ENCODE measurements around the gene THPO. TPM values are rescaled to one million over a fixed set of nuclear protein-coding genes. Genes with fewer than 3 reads are reported as not detected.

THPO gene
- total and polyA plus RNA-seq, 9 of the 15 experiments (the other 6 are each of a cell fraction or from before 2014, with no cell fraction given): 0.11 to 1.1 (median 0.35) TPM; not detected in 1

DNA sequence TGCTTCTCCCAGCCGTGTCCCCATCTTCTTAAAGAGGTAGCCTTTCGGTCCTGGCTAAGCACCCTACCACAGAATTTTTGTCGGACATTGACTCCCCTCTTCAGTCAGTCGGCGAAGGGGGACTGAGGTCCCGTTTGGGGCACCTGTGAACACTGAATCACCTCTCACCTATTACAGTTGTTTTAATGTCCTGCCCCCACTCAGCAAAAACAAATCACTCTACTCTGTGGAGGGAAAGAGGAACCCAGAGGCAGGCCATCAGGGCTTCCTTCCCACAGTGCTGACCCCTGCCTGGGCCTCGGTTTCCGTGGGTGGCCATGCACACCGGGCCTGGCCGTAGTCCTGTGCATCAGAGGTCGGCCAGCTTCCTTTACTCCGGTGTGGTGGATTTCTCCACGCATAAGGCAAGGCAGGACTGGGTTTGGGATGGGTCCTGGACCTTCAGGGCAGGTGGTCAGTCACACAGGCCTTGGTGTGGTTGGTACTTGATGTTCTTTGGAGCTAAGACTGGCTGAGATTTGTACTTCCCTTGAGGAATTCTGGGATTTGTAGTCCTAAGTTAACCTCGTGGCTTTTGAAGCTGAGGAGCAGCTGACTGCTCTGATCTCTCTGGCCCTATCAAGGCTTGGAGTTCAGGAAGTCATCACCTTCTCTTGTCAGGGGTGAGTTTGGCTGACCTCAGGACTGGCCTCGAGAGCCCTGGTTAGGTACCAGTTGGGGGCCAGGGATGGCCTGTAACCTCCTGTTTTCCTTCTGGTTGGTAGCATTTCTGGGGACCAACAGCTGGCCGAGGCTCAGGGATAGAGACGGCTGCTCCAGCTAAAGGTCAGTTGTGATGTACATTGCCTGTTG is 41.2 kb downstream of the THPO start (continued):
- no peak for TF ChIP-seq MYC (IDR thresholded peaks at IDR 0.05; ENCODE audit: low read depth, low read length)
- 0 out of 2 replicates have a peak, but pooled peaks have one; percentile 6 for TF ChIP-seq MYC (CRISPR knock-in tag; IDR thresholded peaks at IDR 0.05; ENCODE audit: borderline replicate concordance, low read depth)
- peak; percentile 71 for TF ChIP-seq HCFC1 (IDR thresholded peaks at IDR 0.05; ENCODE audit: low read depth, low read length)
- TF ChIP-seq GABPA (tag; conservative IDR thresholded peaks at IDR 0.05; ENCODE audit: low read depth): peak; percentile 33
- TF ChIP-seq, protein P1, sequence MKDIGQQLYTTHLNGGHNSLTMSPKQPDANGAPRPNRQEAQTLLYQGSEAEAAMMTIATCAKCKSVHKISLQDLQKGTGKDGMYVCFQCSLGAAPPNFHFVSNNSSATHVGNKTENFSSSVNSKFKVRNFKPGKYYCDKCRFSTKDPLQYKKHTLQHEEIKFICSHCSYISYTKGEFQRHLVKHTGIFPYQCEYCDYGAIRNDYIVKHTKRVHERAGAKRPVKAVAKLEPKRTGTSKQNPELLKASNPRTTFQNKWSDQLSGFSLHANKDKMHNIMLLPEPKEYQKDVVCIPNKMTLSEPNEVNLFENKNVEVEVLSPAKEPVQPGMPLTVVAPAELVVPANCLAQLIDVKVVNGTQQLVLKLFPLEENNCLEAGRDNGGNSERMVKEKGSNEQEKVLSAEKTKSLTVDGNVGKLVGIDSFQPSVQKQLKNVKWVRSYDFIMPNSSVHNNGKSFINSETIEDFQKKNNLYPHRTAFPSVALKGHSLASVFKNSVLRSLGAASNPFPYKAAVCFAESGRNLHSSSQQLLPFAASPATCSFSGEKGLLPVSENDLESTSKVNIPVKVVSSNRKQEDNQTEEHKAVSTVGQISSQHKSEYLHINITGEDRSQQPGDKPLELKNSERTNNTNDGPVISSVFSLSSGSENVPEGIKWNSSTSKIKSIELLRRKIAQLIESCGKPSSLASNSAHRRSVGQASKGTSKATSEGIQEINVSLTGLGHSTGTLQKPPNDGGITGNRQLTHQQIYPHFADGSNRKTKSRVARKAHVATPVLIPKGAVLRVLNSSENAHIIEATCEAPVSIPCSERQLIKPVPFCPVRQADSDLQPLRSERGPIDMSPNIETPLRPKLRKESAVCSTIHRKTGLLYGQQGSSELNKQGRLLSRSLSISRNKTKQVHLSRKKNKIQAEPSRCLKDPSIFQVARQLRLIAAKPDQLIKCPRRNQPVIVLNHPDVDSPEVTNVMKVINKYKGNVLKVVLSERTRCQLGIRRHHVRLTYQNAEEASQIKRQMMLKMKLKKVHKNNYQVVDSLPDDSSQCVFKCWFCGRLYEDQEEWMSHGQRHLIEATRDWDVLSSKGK (CRISPR knock-in tag; IDR thresholded peaks at IDR 0.05): no peak
- no peak for TF ChIP-seq ZBTB8A (IDR thresholded peaks at IDR 0.05; ENCODE audit: partially characterized antibody)
- no peak for TF ChIP-seq ZC3H11A (IDR thresholded peaks at IDR 0.05; ENCODE audit: low read depth, low read length)
- no peak for TF ChIP-seq HNRNPUL1 (IDR thresholded peaks at IDR 0.05; ENCODE audit: low read length)
- TF ChIP-seq KDM1A (IDR thresholded peaks at IDR 0.05): 0 out of 4 replicates have a peak, but pooled peaks of 1 of the 2 experiments have one; percentile 19
- TF ChIP-seq ILF3 (IDR thresholded peaks at IDR 0.05; ENCODE audit: borderline replicate concordance): no peak
- TF ChIP-seq CHD1 (IDR thresholded peaks at IDR 0.05; ENCODE audit: low read length): peak; percentile 2
- peak; percentile 18 for TF ChIP-seq KDM5B (IDR thresholded peaks at IDR 0.05; ENCODE audit: insufficient replicate concordance, low read depth, low read length)
- TF ChIP-seq BRCA1 (IDR thresholded peaks at IDR 0.05): no peak
- 0 out of 2 replicates have a peak, but pooled peaks have one; percentile 51 for TF ChIP-seq BRCA1 (CRISPR knock-in tag; IDR thresholded peaks at IDR 0.05)
- TF ChIP-seq NR2C1 (IDR thresholded peaks at IDR 0.05): no peak
- TF ChIP-seq NR2C1 (tag; IDR thresholded peaks at IDR 0.05): peak; percentile 44; the same call in 1 of the 2 replicates
- TF ChIP-seq ZNF77 (CRISPR knock-in tag; IDR thresholded peaks at IDR 0.05): no peak
- TF ChIP-seq CREB1 (IDR thresholded peaks at IDR 0.05): no peak
- peak; percentile 42; the same call in 1 of the 2 replicates for TF ChIP-seq CREB1 (CRISPR knock-in tag; IDR thresholded peaks at IDR 0.05)
- TF ChIP-seq, protein P2, sequence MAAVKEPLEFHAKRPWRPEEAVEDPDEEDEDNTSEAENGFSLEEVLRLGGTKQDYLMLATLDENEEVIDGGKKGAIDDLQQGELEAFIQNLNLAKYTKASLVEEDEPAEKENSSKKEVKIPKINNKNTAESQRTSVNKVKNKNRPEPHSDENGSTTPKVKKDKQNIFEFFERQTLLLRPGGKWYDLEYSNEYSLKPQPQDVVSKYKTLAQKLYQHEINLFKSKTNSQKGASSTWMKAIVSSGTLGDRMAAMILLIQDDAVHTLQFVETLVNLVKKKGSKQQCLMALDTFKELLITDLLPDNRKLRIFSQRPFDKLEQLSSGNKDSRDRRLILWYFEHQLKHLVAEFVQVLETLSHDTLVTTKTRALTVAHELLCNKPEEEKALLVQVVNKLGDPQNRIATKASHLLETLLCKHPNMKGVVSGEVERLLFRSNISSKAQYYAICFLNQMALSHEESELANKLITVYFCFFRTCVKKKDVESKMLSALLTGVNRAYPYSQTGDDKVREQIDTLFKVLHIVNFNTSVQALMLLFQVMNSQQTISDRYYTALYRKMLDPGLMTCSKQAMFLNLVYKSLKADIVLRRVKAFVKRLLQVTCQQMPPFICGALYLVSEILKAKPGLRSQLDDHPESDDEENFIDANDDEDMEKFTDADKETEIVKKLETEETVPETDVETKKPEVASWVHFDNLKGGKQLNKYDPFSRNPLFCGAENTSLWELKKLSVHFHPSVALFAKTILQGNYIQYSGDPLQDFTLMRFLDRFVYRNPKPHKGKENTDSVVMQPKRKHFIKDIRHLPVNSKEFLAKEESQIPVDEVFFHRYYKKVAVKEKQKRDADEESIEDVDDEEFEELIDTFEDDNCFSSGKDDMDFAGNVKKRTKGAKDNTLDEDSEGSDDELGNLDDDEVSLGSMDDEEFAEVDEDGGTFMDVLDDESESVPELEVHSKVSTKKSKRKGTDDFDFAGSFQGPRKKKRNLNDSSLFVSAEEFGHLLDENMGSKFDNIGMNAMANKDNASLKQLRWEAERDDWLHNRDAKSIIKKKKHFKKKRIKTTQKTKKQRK (IDR thresholded peaks at IDR 0.05; ENCODE audit: borderline replicate concordance, low read depth, low read length): no peak
- peak; percentile 8; the same call in 1 of the 2 replicates for TF ChIP-seq CTBP1 (IDR thresholded peaks at IDR 0.05; ENCODE audit: borderline replicate concordance)
- TF ChIP-seq SPI1 (IDR thresholded peaks at IDR 0.05; ENCODE audit: borderline replicate concordance, low read depth, low read length): peak; percentile 44

All from K562 (cell line).